Smooth muscle cell of the brain vasculature (primary cell): ENCODE measurements around the gene CRYBG1.

Experiments used
- DNase-seq: peaks from one replicate; pipeline ENCODE4 v3.0.0-alpha.2; 2012; ENCODE audit warnings: low read depth, low spot score

Gene CRYBG1, protein sequence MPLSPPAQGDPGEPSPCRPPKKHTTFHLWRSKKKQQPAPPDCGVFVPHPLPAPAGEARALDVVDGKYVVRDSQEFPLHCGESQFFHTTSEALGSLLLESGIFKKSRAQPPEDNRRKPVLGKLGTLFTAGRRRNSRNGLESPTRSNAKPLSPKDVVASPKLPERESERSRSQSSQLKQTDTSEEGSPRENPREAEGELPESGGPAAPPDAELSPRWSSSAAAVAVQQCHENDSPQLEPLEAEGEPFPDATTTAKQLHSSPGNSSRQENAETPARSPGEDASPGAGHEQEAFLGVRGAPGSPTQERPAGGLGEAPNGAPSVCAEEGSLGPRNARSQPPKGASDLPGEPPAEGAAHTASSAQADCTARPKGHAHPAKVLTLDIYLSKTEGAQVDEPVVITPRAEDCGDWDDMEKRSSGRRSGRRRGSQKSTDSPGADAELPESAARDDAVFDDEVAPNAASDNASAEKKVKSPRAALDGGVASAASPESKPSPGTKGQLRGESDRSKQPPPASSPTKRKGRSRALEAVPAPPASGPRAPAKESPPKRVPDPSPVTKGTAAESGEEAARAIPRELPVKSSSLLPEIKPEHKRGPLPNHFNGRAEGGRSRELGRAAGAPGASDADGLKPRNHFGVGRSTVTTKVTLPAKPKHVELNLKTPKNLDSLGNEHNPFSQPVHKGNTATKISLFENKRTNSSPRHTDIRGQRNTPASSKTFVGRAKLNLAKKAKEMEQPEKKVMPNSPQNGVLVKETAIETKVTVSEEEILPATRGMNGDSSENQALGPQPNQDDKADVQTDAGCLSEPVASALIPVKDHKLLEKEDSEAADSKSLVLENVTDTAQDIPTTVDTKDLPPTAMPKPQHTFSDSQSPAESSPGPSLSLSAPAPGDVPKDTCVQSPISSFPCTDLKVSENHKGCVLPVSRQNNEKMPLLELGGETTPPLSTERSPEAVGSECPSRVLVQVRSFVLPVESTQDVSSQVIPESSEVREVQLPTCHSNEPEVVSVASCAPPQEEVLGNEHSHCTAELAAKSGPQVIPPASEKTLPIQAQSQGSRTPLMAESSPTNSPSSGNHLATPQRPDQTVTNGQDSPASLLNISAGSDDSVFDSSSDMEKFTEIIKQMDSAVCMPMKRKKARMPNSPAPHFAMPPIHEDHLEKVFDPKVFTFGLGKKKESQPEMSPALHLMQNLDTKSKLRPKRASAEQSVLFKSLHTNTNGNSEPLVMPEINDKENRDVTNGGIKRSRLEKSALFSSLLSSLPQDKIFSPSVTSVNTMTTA (N-terminal part only)

GRCh38 chr6:106360410-106360988, at the start of gene CRYBG1:
CRYBG1 (plus strand) TSS chr6:106360717; CDS start chr6:106360909, 192 bp downstream.
- DNase-seq = no peak

DNA sequence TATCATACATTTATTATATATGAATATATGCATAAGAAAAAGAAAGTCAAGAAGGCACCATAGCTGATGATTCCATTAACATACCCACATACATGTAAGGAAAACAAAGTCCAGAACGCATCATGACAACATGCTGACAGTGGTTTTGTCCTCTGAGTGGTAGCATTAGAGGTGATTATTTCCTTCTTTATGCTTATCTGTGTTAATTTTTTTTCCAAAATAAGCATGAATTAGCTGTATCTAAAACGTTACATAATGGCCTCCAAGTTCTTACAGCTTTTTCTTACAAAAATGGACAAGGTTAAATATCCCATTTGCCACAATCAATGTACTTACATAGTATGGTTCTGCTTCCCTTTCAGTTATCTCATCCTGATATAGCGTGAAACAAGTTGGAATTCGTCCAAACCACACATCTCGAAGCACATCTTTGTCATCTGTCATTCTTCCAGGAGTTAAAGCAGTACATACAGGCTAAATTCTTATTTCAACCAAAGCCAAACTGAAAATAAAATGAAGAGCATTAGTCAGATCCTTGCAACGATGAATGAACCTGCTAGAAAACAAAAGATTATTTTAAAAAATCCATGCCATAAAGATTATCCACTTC, 44.6 kb upstream of the CRYBG1 start:
- DNase-seq = no peak

GRCh38 chr6:106316375-106316766, 44.1 kb upstream of the CRYBG1 start:
- DNase-seq = no peak

GRCh38 chr6:106318061-106318460, 42.5 kb upstream of the CRYBG1 start:
- DNase-seq = no peak

GRCh38 chr6:106318851-106319250, 41.7 kb upstream of the CRYBG1 start:
- DNase-seq = no peak

DNA sequence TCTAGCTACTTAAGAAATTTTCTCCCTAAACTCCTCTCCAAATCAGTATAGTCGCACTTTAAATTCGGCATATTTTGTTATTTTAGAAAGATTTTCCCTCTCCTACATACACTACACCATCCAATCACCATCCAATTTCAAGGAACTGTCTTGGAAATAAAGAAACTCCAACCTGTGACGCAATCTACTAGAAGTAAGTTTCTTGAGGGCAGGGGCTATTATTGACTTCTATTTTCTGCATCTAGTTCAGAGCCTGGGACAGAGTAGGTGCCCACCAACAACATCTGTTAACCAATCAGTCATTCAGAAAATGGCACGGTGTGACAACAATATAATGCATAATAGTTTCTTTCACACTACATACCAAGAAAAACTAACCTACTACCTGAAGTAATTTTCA, 38.6 kb upstream of the CRYBG1 start:
- no peak for DNase-seq

GRCh38 chr6:106324726-106325335, 35.7 kb upstream of the CRYBG1 start:
- no peak for DNase-seq

GRCh38 chr6:106325336-106326178, 35.0 kb upstream of the CRYBG1 start, which contains the start of gene ATG5:
ATG5 (minus strand) TSS chr6:106325760; CDS start chr6:106316208, 9,552 bp downstream.
- DNase-seq = peak; percentile 93

- DNase-seq = no peak
Measured at GRCh38 chr6:106334646-106335448, 25.7 kb upstream of the CRYBG1 start.

- DNase-seq = no peak
Measured at GRCh38 chr6:106339334-106340029, 21.0 kb upstream of the CRYBG1 start.

- DNase-seq = no peak
Measured at GRCh38 chr6:106347219-106347618, 13.3 kb upstream of the CRYBG1 start.

GRCh38 chr6:106356378-106356777, 4.1 kb upstream of the CRYBG1 start:
- no peak for DNase-seq

GRCh38 chr6:106359959-106360409, 533 bp upstream of the CRYBG1 start:
- no peak for DNase-seq

GRCh38 chr6:106360989-106361430, 493 bp downstream of the CRYBG1 start:
- DNase-seq = no peak

- DNase-seq = no peak
Measured at GRCh38 chr6:106363401-106364138, 3.1 kb downstream of the CRYBG1 start.

- DNase-seq = no peak
Measured at GRCh38 chr6:106369739-106370138, 9.2 kb downstream of the CRYBG1 start.

GRCh38 chr6:106370639-106371038, 10.1 kb downstream of the CRYBG1 start:
- no peak for DNase-seq
